PC-3 (cell line): ENCODE data around the gene PRR5.

Source experiments
- EZH2phosphoT487 ChIP-seq: fragments of 300-600 bp; sonication (generic); IDR thresholded peaks from 2 replicates; pipeline ENCODE4 v1.6.1; 2018; ENCODE audit warnings: mild to moderate bottlenecking, antibody characterized with exemption, low read length, borderline replicate concordance
- TF ChIP-seq, protein P1 (sequence below): fragments of 300-600 bp; sonication (generic); conservative IDR thresholded peaks from 2 replicates; pipeline ENCODE4 v1.5.1; 2017; ENCODE audit warnings: antibody characterized with exemption, low read depth, mild to moderate bottlenecking, low read length

- TF ChIP-seq, protein P1, sequence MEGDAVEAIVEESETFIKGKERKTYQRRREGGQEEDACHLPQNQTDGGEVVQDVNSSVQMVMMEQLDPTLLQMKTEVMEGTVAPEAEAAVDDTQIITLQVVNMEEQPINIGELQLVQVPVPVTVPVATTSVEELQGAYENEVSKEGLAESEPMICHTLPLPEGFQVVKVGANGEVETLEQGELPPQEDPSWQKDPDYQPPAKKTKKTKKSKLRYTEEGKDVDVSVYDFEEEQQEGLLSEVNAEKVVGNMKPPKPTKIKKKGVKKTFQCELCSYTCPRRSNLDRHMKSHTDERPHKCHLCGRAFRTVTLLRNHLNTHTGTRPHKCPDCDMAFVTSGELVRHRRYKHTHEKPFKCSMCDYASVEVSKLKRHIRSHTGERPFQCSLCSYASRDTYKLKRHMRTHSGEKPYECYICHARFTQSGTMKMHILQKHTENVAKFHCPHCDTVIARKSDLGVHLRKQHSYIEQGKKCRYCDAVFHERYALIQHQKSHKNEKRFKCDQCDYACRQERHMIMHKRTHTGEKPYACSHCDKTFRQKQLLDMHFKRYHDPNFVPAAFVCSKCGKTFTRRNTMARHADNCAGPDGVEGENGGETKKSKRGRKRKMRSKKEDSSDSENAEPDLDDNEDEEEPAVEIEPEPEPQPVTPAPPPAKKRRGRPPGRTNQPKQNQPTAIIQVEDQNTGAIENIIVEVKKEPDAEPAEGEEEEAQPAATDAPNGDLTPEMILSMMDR, result no peak
- TF ChIP-seq EZH2phosphoT487, result no peak
These were observed 12.0 kb upstream of the PRR5 start for GRCh38 chr22:44689915-44690524.
